HG03521 (cell line): Measurements from ENCODE around the gene CRELD2.

Experiments used
- ATAC-seq: cut with Tn5 transposase; IDR thresholded peaks from one replicate; pipeline ENCODE4 v1.9.1; 2021; ENCODE audit warnings: mild to moderate bottlenecking, moderate library complexity; ENCODE audit not compliant: unreplicated experiment

The CRELD2 gene

GRCh38 chr22:49910229-49911155 lies 7.9 kb upstream of the CRELD2 start:
- no peak for ATAC-seq

- ATAC-seq: no peak
Observed at GRCh38 chr22:49911881-49912625, 6.4 kb upstream of the CRELD2 start.

GRCh38 chr22:49913026-49913425 lies 5.4 kb upstream of the CRELD2 start:
- no peak for ATAC-seq

- no peak for ATAC-seq
Observed at GRCh38 chr22:49913446-49913845, 5.0 kb upstream of the CRELD2 start.

GRCh38 chr22:49914256-49914655 lies 4.2 kb upstream of the CRELD2 start:
- ATAC-seq: no peak

GRCh38 chr22:49915610-49916009 lies 2.8 kb upstream of the CRELD2 start:
- no peak for ATAC-seq

- ATAC-seq: no peak
Observed at GRCh38 chr22:49916831-49917230, 1.6 kb upstream of the CRELD2 start.

GRCh38 chr22:49918911-49919881 lies 762 bp downstream of the CRELD2 start:
- peak; percentile 1 for ATAC-seq

GRCh38 chr22:49920859-49921258 lies 2.4 kb downstream of the CRELD2 start:
- ATAC-seq: no peak

GRCh38 chr22:49921508-49922278 lies 3.3 kb downstream of the CRELD2 start:
- ATAC-seq: no peak

GRCh38 chr22:49922484-49922883 lies 4.0 kb downstream of the CRELD2 start:
- no peak for ATAC-seq

GRCh38 chr22:49922926-49923325 lies 4.5 kb downstream of the CRELD2 start:
- ATAC-seq: no peak

GRCh38 chr22:49923445-49923844 lies 5.0 kb downstream of the CRELD2 start:
- no peak for ATAC-seq

GRCh38 chr22:49924113-49924833 lies 5.8 kb downstream of the CRELD2 start:
- ATAC-seq: no peak

- ATAC-seq: no peak
Observed at GRCh38 chr22:49925525-49926128, 7.2 kb downstream of the CRELD2 start.

GRCh38 chr22:49926916-49927315 lies 8.5 kb downstream of the CRELD2 start:
- ATAC-seq: no peak

- no peak for ATAC-seq
Observed at GRCh38 chr22:49927483-49928184, 9.2 kb downstream of the CRELD2 start.

- no peak for ATAC-seq
Observed at GRCh38 chr22:49928185-49928495, 9.7 kb downstream of the CRELD2 start.
